Activated CD4-positive, alpha-beta T cell treated with anti-CD3 and anti-CD28 coated beads, Interleukin-2, amount 50 U/mL, for 16 hours (primary cell): ENCODE data around the gene NDUFA8.
"Not testable (repeated sequence)": the region's sequence is repeated elsewhere in the genome, so short reads cannot be mapped to it uniquely, and the experiment has no call there.

Source experiments
- DNase-seq: peaks from one replicate; pipeline ENCODE4 v3.0.0-alpha.2; 2020

Gene NDUFA8

GRCh38 chr9:122120316-122121071, 39.1 kb downstream of the NDUFA8 start:
- no peak for DNase-seq

DNA sequence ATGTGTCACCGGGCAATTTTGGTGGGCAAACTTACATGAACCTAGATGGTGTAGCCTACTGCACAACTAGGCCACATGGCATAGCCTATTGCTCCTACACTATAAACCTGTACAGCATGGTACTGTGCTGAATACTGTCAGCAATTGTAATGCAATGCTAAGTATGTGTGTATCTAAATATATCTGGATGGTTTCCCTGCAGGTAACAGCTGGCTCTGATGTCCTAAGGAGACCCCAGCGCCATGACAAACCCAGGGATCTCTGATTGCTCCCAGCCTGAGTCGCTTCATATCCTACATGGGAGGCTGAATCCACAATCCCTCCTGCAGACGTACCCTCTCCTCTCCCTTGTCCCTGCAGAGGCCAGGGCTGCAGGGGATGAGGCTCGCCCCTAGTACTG, 39.9 kb downstream of the NDUFA8 start:
- DNase-seq: no peak

DNA sequence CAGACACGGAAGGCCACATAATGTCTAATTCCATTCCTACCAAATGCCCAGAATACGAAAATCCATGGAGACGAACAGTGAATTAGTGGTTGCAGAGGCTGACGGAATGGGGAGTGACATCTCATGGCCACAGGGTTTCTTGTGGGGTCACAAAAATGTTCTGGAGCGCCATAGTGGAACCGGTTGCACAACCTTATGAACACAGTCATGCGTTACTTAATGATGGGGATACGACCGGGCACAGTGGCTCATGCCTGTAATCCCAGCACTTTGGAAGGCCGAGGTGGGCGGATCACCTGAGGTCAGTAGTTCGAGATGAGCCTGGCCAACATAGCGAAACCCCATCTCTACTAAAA, 40.4 kb downstream of the NDUFA8 start:
- no peak for DNase-seq

GRCh38 chr9:122118343-122119165, 41.0 kb downstream of the NDUFA8 start:
- no peak for DNase-seq

- DNase-seq: not testable (repeated sequence)
These were observed 42.3 kb downstream of the NDUFA8 start for GRCh38 chr9:122117241-122117640.

DNA sequence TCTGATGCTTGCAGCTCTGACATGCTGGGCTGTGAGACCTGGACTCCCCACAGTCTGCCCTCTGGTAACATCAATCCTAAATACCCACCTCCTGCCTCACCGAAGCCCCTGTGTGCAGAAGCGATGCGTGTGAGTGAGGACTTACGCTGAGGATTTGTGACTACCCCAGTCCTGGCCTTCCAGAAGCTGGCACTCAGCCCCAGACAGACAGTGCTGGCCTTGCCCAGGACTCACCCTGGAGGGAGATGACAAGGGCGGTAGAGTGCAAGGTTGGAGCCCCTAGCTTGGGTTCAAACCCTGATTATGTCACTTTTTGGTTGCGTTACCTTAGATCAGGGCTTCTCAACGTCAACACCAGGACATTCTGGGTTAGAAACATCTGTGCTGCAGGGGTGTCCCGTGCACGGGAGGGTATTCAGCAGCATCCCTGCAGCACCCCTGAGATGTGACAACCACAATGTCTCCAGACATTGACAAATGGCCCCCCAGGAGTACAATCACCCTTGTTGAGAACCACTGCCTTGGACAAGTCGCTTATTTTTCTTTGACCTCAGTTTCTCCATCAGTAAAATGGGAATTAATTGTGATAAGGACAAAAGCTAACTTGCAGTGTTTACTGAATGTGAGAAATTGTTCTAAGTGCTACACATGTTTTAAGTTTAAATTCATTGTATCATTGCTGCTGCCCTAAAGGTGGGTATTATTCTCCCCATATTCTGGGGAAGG, 43.0 kb downstream of the NDUFA8 start:
- no peak for DNase-seq

GRCh38 chr9:122116040-122116439, 43.5 kb downstream of the NDUFA8 start:
- no peak for DNase-seq

GRCh38 chr9:122115176-122116035, 44.2 kb downstream of the NDUFA8 start:
- no peak for DNase-seq

- no peak for DNase-seq
These were observed 46.0 kb downstream of the NDUFA8 start for GRCh38 chr9:122113574-122113973.

DNA sequence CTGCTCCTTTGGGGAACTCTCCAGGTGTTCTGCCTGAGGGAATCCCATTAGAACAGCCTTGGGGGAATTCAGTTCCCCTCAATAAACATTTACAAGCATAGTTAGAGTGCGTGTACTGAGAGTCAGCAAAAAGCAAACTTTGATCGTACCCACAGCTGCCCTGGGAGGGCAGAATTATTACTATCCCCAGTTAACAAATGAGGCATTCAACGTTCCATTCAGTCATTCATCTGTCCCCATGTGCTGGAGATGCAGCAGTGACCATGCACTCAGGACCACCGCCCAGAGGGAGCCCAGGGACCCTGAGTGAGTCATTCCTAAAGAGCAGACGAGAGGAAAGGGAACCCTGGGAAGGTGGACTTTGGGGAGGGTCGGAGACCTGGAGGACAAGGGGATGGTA, 47.3 kb downstream of the NDUFA8 start:
- no peak for DNase-seq

- DNase-seq: no peak
These were observed 48.0 kb downstream of the NDUFA8 start for GRCh38 chr9:122111413-122112085.

DNA sequence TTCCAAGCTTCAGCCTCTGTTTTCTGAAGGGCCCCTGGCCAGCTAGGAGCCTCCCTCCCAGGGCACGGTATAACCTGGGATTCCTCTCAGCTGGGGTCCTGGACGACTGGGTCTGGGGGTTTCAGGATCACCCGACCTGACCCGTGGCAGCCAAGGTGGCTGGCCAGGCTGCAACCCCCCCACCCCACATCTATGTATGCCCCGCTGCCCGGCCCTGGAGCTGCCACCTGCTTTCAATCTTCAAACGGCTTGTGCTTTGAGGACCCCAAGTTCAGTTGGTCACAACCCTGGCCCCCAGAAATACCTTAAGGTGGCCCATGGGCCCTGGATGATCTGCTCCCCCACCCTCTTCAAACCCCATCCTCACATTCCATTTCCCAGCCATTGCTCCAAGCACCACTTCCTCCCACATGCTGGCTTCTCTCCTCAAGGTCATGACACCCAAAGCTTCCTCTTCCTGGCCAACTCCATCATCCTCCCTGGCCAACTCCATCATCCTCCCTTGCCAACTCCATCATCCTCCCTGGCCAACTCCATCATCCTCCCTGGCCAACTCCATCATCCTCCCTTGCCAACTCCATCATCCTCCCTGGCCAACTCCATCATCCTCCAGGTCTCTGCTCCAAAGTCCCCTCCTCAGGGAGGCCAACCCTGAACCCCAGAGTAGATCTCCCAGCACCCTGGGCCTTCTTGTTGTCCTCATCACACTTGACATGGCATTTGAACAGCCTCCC, 49.3 kb downstream of the NDUFA8 start:
- DNase-seq: no peak

DNA sequence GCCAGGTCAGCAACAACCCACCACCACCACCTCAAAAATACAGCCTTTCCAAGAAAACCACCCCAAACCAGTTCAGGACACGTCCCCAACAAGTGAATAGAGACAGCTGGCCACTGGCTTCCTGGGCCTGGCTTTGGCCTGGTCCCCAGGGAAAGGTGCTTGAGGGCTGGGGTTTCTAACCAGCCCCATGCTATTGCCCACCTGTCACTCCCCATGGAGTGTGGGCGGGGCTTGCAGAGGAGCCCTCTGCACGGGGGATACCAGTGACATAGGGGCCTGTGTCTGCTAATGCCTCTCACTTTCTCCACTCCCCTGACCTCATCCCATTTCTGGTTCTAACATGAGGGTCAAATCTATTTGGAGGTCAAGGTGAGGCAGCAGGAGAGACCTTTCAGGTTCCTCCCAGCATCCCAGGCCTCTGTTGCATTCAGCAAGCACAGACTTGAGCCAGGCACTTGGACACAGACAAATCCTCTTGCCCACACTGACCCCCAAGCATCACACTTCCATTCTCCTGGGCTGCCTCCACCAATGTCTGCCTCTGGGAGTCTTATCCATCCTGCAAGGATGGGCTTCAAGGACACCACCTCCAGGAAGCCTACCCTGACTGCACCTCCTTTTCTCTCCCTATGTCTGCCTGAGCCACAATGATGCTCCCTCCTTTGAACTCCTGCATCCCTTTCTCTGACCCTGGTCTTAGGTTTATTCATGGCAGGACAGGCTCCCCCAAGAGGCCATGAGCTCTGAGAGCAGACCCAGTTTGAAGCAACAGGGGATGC, 50.4 kb downstream of the NDUFA8 start:
- no peak for DNase-seq

- DNase-seq: no peak
These were observed 52.2 kb downstream of the NDUFA8 start for GRCh38 chr9:122107291-122107805.

DNA sequence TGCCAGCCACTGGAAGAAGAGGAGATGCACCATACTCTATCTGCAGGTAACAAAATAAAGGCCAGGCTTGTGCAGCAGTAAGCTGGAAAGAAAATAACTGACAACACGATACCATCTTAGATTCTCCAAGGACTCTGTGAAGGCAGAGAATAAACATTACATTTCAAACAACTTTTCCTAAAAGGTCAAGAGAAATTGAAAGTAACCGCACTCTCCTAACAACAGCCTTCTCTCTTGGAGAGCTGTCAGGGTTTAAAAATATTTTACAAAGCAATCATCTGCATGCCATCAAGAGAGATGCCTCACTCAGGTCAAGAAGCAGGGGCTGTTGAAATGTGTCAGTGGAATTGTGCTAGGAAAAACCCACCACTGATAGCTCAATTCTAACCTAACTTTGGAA, 53.0 kb downstream of the NDUFA8 start:
- DNase-seq: no peak

DNA sequence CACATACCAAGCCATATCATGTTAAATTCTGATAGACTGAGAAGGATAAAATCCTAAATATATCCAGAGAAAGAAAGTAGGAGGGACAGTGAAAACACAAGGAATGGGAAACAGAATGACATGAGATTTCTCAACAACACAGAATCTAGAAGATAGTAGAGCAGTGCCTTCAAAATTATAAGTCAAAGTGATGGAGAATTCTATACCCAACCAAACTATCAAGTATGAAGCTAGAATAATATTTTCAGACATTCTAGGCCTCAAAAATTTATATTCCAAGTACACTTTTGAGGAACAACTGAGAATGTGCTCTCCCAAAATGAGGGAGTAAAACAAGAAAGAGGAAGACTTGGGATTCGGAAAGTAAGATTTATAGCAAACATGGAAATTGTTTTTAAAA, 55.6 kb downstream of the NDUFA8 start:
- DNase-seq: no peak

DNA sequence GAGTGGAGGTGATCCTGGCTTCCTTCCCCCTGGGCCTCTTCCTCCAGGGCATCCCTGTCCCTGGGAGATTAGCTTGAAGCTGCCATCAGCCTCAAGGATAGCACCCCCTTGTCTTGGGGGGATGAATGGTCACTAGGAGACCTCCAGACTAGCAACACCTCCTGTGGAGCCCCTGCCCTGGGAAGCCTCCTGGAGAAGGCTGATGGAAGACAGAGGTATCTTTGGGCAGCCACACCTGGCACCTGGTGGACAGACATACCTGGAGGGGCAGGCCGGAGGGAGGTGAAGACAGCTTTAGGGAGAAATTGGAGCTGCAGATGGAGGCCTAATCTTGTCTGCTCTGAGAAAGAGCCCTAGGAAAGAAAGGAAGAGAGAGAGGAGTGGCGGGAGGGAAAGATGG, 57.4 kb downstream of the NDUFA8 start:
- no peak for DNase-seq

- no peak for DNase-seq
These were observed 58.8 kb downstream of the NDUFA8 start for GRCh38 chr9:122100756-122101155.

GRCh38 chr9:122099271-122099869, 60.2 kb downstream of the NDUFA8 start:
- DNase-seq: peak; percentile 81
